GM12801 (cell line): ENCODE results near the gene NR3C2.

Experiments
- CTCF ChIP-seq: IDR thresholded peaks from one replicate; pipeline ENCODE4 v1.5.1; 2011; ENCODE audit warnings: control low read depth; ENCODE audit not compliant: insufficient read length; ENCODE audit errors: extremely low read depth

The NR3C2 gene

GRCh38 chr4:148182230-148182911 lies 259.8 kb downstream of the NR3C2 start:
- TF ChIP-seq CTCF: no peak

- no peak for TF ChIP-seq CTCF
Observed at GRCh38 chr4:148173397-148174017, 268.7 kb downstream of the NR3C2 start.

- no peak for TF ChIP-seq CTCF
Observed at GRCh38 chr4:148171596-148171995, 270.6 kb downstream of the NR3C2 start.

DNA sequence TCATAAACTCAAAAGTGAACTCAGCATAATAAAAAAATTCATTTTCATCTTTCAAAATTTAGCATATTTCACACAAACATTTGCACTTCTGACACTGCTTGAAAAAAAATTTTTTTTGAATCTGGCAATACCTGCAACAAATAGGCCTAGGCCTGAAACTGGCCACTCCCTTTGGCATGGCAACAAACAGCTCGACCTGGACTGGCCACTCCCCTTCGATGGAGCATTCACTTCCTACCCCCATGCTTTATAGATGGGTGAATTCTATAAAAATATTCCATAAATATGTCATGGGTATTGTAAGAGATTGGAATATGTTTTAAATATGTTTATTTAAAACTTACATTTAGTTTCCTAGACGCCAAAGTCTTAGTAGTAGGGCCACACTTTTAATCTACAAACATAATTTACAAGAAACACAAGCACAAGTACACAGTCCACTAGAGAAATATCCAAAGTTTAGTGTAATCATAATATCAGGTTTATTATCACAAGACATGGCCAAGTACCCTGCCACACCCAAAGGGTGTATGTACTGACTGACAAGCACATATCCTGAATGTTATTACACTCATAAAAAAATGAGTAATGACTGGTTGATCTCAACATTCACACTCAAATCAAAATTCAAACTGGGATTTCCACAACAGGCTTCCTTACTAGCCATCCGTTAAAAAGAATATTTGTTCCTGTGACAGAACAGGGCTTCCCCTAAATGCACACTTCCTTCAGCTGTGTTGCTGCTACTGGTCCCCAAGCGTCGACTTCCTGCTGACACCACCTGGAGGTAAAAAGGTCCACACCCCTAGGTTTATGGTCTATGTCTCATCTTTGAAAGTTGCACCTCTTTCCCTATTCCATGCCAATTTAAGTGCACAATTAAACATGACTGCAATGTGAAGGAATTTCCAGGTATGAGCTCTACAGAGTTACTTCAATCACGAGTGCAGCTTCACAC lies 271.5 kb downstream of the NR3C2 start:
- no peak for TF ChIP-seq CTCF

GRCh38 chr4:148166132-148166591 lies 276.1 kb downstream of the NR3C2 start:
- TF ChIP-seq CTCF: no peak

DNA sequence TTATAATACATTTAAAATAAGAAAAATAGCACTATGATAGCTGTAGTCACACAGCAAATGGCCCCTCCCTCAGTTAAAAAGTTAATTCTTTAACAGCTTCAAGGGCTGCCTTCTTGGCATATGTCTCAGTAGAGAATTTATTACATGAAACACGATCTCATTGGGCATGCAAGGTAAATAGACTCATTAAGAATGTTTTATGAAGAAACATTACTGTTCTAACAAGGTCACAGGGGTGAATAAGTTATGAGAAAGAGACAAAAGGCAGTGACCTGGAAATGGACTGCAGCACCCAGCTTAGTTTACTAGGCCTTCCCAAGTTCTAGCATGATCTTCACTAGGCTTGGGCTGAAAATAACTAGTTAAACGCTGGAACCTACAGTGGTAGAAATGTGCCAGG lies 277.7 kb downstream of the NR3C2 start:
- TF ChIP-seq CTCF: no peak

- TF ChIP-seq CTCF: no peak
Observed at GRCh38 chr4:148162991-148163390, 279.2 kb downstream of the NR3C2 start.
